ENCODE data around the gene SLF2. TPM values are rescaled to one million over a fixed set of nuclear protein-coding genes. Genes with fewer than 3 reads are reported as not detected.
A peak's percentile ranks its signal among the peaks of the same experiment; 100 is the strongest.

The SLF2 gene
- total RNA-seq, 1 donor from 2014 or later, result 3.1 TPM

DNA sequence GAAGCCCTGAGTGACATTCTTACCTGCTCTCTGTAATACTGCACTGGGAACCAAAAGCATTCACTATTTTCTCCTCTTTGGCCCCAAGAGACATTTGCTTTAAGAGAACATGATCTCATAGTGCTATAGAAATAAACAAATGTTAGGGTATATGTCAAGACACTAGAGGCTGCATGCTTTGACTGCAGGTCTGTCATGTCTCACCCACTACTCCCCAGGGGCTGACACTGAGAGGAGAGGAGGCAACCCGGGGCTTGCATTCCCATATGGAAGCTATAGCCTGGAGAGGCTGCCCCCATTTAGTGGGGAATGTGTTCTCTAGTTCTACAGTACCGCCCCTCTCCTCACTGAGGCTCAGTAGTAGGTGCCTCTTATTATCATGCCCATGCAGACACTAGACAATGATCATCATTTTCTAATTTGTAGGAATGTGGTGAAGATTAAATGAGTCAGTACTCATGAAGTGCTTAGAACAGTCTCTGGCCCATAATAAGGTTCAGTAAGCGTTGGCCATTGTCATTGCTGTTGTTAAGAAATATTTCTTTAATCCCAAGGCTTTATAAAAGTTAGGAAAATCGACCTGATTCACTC, 4.9 kb upstream of the SLF2 start:
- peaks cover 0 to 5% of the 10 kb centered on the region in 2 donors for H3K4me1 ChIP-seq
- no peaks in the 10 kb centered on the region for H3K36me3 ChIP-seq

DNA sequence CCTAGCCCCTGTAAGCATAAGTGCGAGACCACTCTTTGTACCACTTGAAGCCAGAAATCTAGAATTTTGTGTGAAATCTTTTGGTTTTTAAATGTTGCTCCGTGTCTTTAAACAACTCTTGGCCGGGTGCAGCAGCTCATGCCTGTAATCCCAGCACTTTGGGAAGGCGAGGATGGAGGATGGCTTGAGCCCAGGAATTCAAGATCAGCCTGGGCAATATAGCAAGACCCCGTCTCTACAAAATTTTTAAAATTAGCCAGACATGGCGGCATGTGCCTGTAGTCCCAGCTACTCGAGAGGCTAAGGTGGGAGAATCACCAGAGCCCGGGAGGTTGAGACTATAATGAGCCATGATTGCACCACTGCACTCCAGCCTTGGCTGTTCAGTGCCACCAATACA, 4.4 kb upstream of the SLF2 start:
- Histone ChIP-seq H3K4me1 (peaks cover 0 to 5% of the 10 kb centered on the region in 2 donors), H3K9me3 (no peaks in the 10 kb centered on the region), H3K36me3 (no peaks in the 10 kb centered on the region), H3K27me3 (no peaks in the 10 kb centered on the region), H3K27ac (no peak overlapping the region), H3K4me3 (no peak overlapping the region)
- intact Hi-C loops (cut with DNase I), result no loop called here
- DNase-seq (ENCODE audit: low spot score in 2 of 2), result no peak
- TF ChIP-seq, protein P1, sequence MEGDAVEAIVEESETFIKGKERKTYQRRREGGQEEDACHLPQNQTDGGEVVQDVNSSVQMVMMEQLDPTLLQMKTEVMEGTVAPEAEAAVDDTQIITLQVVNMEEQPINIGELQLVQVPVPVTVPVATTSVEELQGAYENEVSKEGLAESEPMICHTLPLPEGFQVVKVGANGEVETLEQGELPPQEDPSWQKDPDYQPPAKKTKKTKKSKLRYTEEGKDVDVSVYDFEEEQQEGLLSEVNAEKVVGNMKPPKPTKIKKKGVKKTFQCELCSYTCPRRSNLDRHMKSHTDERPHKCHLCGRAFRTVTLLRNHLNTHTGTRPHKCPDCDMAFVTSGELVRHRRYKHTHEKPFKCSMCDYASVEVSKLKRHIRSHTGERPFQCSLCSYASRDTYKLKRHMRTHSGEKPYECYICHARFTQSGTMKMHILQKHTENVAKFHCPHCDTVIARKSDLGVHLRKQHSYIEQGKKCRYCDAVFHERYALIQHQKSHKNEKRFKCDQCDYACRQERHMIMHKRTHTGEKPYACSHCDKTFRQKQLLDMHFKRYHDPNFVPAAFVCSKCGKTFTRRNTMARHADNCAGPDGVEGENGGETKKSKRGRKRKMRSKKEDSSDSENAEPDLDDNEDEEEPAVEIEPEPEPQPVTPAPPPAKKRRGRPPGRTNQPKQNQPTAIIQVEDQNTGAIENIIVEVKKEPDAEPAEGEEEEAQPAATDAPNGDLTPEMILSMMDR (IDR thresholded peaks at IDR 0.05), result no peak

More for the DNA sequence above, 4.9 kb upstream of the SLF2 start:
- DNase-seq (ENCODE audit: low spot score in 2 of 2), result no peak
- intact Hi-C loops (cut with DNase I), result no loop called here
- no peak overlapping the region for H3K27ac ChIP-seq
- H3K9me3 ChIP-seq, result no peaks in the 10 kb centered on the region
- TF ChIP-seq, protein P1 (IDR thresholded peaks at IDR 0.05), result no peak
- H3K27me3 ChIP-seq, result no peaks in the 10 kb centered on the region
- no peak overlapping the region for H3K4me3 ChIP-seq

DNA sequence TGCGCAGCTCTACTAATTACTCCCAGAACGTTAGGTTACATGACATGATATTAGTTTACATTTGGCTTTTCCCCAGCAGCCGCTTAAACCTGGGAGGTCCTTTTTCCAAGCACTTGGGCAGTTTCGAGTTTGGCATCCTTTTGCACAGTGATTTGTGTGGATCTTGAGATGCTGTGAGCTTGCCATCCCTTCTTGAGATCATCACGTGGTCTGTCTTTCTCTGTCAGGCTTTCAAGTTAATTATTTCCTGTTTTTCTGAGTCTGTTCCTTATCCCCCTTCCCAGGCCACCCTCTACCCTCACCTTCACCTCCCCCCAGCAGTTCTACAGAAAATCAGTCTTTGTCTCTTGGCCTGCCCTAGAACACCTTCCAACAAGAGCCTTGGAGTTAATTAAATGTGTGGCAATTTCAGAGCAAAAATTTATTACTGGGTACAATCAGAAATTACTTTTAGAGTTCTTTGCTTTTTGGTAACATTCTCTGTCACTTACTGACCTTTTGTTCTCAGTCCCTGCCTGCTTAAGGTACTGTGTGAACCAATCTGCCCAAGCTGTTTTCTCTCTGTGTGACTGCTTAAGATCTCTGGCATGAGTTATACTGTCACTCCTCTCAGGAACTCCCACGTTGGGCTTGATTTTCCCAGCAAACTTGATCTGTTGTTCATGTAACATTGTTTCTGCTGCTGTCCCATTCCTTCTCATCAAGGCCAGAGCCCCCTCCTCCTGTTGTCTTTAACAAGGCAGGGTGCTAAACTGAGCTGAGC, 3.1 kb upstream of the SLF2 start:
- no peak overlapping the region for H3K4me3 ChIP-seq
- intact Hi-C loops (cut with DNase I), result loop anchor here (5.0 to 10.0 kb wide), 5 partner anchors 125 to 678 kb away; partner anchors contain the start of genes BTRC, DPCD, KAZALD1 and PDZD7

DNA sequence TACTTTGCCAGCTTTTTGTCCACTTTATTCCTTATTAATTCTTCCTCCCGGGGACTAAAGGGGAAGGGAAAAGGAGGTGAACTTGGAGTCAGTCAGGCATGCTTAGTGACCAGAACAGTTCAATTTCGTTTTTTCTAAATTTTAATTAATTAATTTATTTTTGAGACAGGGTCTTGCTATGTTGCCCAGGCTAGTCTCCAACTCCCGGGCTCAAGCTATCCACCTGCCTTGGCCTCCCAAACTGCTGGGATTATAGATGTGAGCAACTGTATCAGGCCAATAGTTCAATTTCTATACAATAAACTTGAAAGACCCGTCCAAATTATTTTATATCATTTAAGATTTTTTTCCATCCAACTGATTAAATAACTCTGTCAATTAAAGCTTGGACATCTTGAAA, 1.3 kb upstream of the SLF2 start:
- TF ChIP-seq, protein P1 (IDR thresholded peaks at IDR 0.05), result no peak
- H3K36me3 ChIP-seq, result peaks cover under 1 to 2% of the 10 kb centered on the region in 2 donors
- no peak for DNase-seq (ENCODE audit: low spot score in 2 of 2)
- H3K4me3 ChIP-seq, result no peak overlapping the region
- H3K4me1 ChIP-seq, result peaks cover 5 to 20% of the 10 kb centered on the region in 2 donors
- H3K27ac ChIP-seq, result peak overlapping the region in 1 of 2 donors; percentile 90
- no peaks in the 10 kb centered on the region for H3K27me3 ChIP-seq
- intact Hi-C loops (cut with DNase I), result loop anchor here (5.0 to 10.0 kb wide), 5 partner anchors 123 to 676 kb away; partner anchors contain the start of genes BTRC, DPCD, KAZALD1 and PDZD7
- H3K9me3 ChIP-seq, result no peaks in the 10 kb centered on the region

More for the DNA sequence above, 3.1 kb upstream of the SLF2 start:
- Histone ChIP-seq H3K36me3 (no peaks in the 10 kb centered on the region), H3K27ac (no peak overlapping the region), H3K4me1 (peaks cover 5 to 17% of the 10 kb centered on the region in 2 donors), H3K27me3 (no peaks in the 10 kb centered on the region), H3K9me3 (no peaks in the 10 kb centered on the region)
- DNase-seq (ENCODE audit: low spot score in 2 of 2), result no peak
- TF ChIP-seq, protein P1 (IDR thresholded peaks at IDR 0.05), result no peak

DNA sequence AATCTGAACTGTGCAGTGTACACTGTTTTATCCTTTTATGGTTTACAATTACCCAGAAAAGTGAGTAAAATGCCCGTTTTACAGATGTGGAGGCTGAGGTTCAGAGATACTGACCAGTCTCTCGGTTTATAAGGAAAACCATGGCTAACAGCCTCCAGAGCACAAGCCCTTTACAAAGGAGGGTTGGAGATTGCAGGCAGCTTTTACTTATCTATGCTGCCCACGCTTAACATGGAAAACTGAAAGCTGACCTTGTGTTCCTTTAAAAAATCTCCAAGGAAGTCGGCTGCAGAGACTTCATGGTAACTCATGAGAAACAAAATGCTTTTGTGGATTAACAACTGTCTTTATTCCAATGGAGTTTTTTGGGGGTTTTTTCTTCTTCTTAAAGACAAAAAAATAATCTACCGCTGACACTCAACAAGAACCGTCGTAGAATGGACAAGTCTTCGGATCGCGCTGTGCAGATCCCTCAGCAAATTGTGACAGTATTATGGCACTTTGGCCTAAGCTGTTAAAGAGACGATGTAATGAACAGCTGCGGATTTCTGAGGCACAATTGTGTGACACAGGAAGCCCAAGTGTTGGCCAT, 654 bp upstream of the SLF2 start:
- Histone ChIP-seq H3K27me3 (no peaks in the 10 kb centered on the region), H3K4me1 (peaks cover 5 to 20% of the 10 kb centered on the region in 2 donors), H3K36me3 (peaks cover 6 to 8% of the 10 kb centered on the region in 2 donors), H3K4me3 (peak overlapping the region; percentile 84 to 89), H3K9me3 (no peaks in the 10 kb centered on the region), H3K27ac (peak overlapping the region; percentile 89 to 90)
- TF ChIP-seq, protein P1 (IDR thresholded peaks at IDR 0.05), result no peak
- no peak for DNase-seq (ENCODE audit: low spot score in 2 of 2)
- intact Hi-C loops (cut with DNase I), result loop anchor here (2.0 to 10.0 kb wide), 6 partner anchors 87 to 675 kb away; partner anchors contain the start of genes BTRC, DPCD, KAZALD1 and LZTS2
